ENCODE results near the gene TRABD2A.

DNA sequence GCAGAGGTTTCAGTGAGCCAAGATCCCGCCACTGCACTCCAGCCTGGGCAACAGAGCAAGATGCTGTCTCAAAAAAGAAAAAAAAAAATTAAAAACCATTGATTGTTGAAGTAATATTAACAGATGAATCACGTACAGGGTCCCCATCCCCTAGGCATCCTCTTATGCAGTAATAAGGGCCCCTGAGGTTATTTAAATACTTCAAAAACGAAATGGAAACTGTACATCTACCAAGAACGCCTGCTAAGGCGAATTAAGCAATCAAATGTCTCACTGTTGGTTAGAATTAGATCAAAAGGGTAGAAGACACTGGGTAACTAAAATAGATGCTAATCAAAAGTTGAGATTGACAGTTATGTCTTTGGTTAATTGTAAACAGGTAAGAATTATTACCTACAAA lies 7.5 kb downstream of the TRABD2A start:
- TF ChIP-seq TMF1 (CRISPR knock-in tag; IDR thresholded peaks at IDR 0.05; ENCODE audit: low read depth) (no peak), SETDB1 (CRISPR knock-in tag; IDR thresholded peaks at IDR 0.05; ENCODE audit: borderline replicate concordance) (no peak), CHD4 (IDR thresholded peaks at IDR 0.05; ENCODE audit: borderline replicate concordance, low read length) (no peak), ZNF749 (CRISPR knock-in tag; IDR thresholded peaks at IDR 0.05; ENCODE audit: borderline replicate concordance) (no peak), SRY (CRISPR knock-in tag; IDR thresholded peaks at IDR 0.05) (no peak), JUNB (CRISPR knock-in tag; IDR thresholded peaks at IDR 0.05; ENCODE audit: borderline replicate concordance) (no peak), KLF9 (CRISPR knock-in tag; IDR thresholded peaks at IDR 0.05; ENCODE audit: low read depth) (no peak)
- TF ChIP-seq, protein P1, sequence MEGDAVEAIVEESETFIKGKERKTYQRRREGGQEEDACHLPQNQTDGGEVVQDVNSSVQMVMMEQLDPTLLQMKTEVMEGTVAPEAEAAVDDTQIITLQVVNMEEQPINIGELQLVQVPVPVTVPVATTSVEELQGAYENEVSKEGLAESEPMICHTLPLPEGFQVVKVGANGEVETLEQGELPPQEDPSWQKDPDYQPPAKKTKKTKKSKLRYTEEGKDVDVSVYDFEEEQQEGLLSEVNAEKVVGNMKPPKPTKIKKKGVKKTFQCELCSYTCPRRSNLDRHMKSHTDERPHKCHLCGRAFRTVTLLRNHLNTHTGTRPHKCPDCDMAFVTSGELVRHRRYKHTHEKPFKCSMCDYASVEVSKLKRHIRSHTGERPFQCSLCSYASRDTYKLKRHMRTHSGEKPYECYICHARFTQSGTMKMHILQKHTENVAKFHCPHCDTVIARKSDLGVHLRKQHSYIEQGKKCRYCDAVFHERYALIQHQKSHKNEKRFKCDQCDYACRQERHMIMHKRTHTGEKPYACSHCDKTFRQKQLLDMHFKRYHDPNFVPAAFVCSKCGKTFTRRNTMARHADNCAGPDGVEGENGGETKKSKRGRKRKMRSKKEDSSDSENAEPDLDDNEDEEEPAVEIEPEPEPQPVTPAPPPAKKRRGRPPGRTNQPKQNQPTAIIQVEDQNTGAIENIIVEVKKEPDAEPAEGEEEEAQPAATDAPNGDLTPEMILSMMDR (CRISPR knock-in tag; IDR thresholded peaks at IDR 0.05), result no peak
